GF-D8 (cell line): ENCODE measurements around the gene INHA.

Experiments used
- DNase-seq: peaks from one replicate; lab custom pipeline; 2025; lab: John Stamatoyannopoulos, UW

Gene INHA

DNA sequence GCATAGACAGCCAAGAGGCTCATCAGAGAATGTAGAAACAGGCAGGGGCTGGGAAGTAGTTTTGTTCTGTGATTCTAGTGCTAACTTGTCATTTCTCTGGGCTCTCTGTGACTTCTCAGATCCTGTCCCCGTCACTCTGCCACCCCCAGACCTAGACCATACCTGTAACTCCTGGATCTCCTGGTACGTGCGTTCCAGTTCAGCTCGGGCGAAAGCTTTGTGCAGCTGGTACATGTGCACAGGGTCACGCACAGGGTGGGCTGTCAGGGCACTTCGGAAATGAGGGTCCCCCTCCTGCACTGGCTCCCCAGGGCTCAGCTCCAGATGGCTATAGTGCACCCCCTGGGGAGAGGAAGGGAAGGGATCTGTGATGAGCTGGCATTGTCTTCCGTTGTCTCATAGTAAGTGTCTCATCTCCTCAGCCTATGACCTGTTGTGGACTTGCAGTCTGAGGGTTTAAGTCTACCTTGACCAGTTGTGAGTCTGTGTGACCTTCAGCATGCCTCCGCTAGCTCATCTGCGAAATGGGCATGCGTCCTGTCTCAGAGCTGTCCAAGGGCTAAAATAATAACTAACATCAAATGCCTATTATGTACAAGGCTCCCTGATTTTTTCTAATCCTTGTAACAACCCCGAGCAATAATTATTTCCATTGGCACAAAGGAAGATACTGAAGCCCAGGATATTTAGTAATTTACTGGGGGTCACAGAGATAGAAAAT lies 31.2 kb upstream of the INHA start:
- DNase-seq: no peak

DNA sequence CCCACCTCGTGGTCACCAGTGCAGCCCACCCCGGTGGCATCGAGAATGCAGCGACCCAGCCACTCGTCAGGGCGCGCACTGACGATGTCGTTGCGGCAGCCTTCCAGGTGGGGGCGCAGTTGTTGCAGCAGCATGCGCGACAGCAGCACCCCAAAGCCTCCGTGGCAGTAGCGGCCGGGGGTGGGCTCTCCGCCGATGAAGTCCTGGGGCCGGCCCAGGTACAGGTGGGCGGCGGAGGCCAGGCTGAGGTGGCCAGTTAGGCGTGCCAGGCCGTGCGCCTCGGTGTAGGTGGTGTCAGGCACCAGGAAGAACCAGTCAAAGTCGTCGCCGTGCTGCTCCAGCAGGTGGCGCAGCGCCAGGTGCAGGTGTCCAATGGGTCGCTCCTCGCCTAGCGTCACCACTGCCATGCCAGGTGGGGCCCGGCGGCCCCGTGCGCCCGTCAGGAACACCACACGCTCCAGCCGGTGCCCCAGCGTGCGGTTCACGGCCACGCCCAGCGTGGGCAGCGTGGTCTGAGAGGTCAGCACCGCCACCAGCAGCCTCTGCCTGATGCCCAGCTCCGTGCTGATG lies 30.4 kb upstream of the INHA start:
- DNase-seq: peak; percentile 19

DNA sequence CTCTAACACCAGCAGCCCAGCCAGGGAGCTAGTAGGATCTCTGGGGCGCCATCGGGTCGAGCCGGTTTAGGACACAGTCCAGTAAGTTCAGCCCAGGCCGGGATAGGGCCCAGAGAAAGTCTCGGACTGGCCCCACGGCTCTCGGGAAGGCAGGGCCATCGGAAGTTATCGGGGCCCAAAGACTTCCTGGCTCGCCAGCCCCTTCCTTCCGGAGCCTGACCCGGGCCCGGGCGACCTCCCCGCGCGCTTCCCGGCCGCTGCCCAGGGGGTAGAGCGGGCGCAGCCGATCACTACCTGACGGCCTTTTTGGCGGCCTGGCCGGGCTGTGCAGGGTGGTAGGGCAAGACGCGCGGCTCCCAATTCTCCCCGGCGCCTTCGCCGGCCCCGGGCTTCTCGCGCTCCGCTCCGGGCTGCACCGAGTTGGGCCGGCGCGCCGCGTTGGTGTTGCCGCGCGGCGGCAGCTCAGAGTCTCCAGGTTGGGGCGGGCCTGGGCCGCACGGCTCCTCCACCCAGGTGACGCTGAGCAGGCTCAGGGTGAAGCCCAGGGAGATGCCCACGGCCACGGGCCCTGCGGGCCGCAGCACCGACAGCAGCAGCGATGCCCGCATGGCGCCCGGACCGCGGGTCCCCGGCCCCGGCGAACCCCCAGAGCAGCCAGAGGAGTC lies 29.0 kb upstream of the INHA start:
- no peak for DNase-seq

DNA sequence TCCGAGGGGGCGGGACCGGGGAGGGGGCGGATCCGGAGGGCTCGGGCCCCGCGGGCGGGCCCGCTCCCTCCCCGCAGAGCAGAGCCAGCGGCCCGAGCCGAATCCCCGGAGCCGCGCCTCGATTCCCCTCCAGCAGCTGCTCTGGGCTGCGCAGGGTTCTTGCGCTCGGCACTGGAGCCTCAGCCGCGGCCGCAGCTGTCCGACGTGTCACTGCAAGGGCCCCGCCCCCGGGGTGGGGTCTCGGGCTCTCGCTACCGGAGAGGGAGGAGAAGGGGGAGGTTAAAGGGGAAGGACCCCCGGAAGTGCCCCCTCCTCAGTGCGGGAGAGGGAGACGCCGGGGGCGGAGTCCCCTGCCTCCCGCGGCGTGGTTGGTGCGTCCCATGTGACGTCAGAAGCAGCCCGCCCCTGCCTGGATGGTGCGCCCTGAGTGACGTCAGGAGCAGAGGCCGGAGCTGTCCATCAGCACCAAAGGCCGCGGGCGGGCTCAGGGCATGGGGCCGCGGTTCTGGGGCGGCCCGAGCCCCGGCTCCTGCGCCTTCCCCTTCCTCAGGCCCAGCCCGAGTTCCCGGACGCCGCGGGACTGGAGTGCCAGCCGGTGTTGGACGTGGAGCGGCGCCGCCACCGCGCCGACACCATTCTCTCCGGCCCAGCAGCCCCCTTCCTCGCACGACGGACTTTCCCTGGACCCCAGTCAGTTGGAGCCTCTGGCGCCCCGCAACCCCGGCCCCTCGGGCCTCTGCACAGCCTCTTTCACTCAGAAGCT lies 28.3 kb upstream of the INHA start, which contains the start of the genes CHPF and TMEM198:
TSS of gene CHPF (minus strand) at position 214 of the 763 bp plus-strand sequence. CDS start 271 bp downstream, outside the sequence.
TSS of gene TMEM198 (plus strand) at position 433 of the 763 bp plus-strand sequence. CDS start 700 bp downstream, outside the sequence.
- DNase-seq: peak; percentile 3

DNA sequence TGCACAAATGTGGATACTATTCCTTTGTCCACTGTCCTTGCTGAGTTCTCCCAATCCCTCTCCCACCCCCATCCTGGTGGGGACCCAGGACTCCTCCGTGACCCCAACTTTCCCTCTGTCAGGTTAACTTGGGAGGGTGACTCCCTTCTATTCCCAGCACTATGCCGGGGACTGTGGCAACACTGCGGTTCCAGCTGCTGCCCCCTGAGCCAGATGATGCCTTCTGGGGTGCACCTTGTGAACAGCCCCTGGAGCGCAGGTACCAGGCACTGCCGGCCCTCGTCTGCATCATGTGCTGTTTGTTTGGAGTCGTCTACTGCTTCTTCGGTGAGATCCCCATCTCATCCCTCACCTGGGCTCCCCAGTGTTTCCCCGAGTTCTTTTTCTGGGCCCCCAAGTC lies 27.5 kb upstream of the INHA start:
- no peak for DNase-seq

DNA sequence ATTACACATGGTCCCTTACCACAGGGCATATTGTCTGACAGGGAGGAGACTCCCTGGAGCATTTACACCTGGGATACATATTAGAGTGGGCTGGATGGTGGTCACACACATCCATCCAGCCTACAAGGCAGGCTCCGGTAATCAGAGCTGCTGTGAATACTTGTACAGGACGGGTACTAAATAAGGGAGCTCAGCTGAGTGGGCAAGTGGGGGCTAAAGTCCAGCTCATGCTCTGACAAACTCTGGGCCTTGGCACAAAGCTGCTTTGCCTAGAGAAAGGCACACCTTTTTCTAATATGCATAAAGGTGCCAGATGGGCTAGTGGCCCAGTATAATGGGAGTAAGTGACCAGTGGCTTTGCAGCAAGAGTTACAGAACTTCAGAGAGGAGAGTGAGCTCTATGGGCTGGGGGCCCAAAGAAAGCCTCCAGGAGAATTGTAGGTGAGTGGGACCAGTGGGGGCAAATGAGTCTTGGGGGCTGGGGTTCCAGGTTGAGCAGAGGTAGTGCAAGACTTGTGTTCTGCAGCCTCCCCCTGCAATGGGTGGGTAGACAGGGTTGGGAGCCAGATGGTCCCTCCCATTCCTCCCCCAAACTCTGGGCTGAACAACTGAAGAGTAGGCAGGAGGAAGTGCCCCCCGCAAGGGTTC lies 26.7 kb upstream of the INHA start:
- DNase-seq: no peak

DNA sequence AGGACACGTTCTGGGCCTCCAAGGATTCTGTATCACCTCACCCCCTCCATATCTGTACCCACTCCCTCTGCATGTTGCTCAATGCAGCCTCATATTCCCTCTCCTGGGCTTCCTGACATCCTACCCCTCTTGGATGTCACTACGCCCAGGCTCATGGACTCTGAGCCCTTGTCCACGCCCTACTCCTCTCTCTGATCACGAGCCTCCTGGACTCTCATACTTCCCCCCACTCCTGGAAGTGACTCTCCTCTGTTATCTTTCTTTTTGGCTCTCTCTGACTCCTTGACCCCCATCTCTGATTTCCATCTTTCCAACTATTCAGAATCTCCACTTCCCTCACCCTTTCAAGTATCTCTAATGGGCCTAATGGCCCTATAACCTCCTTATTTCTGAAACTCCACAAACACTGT lies 26.2 kb upstream of the INHA start:
- DNase-seq: no peak

DNA sequence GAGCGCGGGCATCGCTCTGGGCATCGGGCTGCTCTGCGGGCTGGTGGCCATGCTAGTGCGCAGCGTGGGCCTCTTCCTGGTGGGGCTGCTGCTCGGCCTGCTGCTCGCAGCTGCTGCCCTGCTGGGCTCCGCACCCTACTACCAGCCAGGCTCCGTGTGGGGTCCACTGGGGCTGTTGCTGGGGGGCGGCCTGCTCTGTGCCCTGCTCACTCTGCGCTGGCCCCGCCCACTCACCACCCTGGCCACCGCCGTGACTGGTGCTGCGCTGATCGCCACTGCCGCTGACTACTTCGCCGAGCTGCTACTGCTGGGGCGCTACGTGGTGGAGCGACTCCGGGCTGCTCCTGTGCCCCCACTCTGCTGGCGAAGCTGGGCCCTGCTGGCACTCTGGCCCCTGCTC lies 24.5 kb upstream of the INHA start:
- no peak for DNase-seq

DNA sequence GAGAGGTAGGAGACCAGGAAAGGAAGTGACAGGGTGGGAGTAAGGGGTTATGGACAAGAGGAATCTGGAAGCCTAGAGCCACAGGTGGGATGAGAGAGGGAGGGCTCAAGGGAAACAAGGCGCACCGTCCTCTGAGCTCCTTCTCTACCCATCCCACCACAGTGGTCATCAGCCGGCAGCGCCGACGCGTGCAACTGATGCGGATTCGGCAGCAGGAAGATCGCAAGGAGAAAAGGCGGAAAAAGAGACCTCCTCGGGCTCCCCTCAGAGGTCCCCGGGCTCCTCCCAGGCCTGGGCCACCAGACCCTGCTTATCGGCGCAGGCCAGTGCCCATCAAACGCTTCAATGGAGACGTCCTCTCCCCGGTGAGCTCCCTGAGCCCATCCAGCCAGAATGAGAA lies 23.1 kb upstream of the INHA start:
- DNase-seq: no peak

DNA sequence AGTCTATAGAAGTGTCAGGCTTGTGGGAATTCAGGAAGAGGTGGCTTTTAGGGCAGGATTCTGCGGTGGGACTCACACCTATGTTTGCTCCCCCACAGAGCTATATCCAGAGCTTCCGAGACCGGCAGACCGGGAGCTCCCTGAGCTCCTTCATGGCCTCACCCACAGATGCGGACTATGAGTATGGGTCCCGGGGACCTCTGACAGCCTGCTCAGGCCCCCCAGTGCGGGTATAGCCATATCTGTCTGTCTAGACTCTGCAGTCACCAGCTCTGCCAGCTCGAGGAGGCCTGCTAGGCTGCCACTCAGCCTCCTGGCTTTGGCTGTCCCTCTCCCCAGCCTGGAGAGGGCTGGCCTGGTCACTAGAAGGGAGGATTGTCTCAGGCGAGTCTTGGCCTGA lies 22.5 kb upstream of the INHA start:
- DNase-seq: no peak

DNA sequence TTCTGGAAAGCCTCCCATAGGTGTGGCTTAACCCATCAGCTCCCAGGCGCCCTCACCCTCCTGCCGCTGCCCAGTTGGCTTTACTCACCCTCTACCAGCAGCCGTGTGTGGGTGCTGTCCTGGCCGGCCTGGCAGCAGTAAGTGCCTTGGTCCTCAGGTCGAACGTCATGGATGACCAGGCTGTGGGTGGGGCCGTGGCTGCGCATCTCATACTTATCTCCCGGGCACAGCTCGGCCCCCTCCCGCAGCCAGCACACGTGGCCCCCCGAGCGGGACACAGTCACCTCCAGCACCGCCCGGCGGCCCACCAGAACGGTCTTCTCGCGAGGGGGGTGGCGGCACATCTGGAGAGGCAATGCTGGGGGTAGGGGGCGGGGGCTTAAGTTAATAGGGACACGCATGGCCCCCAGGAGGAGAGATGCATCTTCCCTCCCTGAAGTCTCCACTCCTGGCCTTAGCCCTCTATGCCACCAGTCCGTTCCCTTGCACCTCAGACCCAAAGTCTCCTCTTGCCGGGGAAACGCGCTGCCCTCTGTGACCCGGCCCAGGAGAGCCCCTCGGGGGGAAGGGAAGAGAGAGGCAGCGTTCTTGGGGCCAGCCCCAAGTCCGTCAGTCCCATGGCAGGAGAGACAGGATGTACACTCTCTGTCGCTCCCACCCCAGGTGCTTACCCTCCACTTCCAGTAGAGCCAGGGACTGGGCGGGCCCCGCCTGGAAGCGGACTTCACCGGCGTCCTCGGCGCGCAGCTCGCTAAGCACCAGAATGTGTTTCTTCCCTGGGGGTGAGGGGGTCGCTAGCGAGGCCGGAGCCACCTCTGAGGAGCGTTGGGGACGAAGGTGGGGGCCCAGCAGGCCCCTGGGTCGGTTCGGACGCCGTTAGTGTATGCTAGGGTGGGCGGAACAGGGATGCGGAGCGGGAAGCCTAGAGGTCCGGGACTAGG lies 20.4 kb upstream of the INHA start:
- no peak for DNase-seq

DNA sequence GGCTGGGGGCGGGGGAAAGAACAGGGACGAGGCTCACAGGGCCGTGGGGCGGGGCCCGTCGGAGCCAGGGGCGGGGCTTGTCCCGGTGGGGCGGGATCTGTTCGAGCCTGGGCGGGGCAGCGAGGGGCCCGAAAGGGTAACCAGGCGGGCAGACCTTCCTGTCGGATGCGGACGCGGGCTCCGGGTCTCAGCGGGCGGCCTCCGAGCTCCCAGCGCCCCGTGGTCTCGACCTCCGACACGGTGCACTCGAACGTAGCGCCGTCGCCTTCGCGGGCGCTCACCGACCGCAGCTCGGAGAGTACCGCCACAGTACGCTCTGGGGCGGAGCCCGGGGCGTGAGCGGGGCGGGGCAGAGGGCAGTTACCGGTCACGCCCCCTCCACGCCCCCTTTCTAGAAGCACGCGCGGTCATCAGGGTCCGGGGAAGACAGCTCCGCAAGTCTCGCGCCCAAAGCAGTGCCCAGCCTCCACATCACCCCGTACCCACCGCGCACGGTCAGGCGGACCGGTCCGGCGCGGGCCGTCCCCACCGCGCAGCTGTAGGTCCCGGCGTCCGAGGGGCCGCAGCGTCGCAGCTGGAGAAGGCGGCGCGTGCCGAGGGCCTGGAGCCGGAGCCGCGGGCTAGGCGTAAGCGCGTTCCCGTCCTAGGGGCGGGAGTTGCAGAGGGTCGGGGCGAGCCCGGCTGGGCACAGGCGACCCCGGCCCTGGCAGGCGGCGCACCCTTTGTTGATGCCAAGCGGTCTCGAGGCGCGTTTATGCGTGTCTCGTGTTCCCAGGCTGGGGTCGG lies 19.5 kb upstream of the INHA start:
- DNase-seq: no peak

DNA sequence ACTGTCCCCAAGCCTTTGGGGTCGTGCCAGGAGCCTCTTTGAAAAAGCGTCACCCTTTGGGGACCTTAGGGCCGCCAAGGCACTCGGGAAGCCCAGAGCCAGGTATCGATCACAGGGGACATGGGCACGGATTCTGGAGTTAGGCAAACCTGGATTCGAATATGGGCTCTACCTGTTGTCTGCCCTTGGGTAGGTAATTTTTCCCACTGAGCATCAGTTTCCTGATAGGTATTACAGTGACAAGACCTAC lies 19.0 kb upstream of the INHA start:
- DNase-seq: no peak

DNA sequence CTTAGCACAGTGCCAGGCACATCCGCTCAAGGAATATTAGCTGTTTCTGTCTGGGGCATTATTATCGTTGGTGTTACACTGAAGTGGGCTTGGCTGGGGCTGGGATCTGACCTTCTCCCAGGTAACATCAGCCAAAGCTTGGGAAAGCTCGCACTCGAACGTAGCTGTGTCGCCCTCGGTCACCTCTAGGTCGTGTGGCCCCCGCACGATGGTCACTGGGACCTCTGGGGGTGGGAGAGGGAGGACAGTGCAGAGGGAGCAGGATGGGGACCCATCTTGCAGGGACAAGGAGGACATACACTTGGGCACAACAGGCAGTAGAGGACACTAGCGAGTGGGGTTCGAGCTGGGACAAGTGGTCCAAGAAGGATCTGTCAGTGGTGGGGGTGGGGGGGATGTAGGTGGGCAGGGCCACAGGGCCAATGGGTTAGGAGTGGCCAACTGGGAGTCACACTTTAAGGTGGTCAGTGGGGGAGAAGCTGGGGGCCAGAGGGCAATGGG lies 18.6 kb upstream of the INHA start:
- no peak for DNase-seq

DNA sequence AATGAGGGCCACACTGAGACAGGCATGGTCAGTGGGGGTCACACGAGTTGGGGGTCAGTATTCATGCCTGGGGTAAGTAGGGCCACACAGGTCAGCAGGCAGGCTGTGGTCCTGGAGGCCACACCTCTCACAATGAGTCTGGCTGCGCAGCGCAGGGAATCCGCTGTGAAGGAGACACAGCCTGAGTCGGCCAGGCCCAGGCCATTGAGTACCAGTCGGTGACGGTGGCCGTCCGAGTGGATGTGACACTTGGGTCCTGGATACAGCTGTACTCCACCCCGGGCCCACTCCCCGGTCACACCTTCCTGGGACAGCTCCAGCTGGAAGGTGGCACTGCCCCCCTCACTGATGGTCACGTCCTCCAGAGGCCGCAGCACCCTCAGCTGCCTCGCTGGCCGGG lies 17.8 kb upstream of the INHA start:
- no peak for DNase-seq

DNA sequence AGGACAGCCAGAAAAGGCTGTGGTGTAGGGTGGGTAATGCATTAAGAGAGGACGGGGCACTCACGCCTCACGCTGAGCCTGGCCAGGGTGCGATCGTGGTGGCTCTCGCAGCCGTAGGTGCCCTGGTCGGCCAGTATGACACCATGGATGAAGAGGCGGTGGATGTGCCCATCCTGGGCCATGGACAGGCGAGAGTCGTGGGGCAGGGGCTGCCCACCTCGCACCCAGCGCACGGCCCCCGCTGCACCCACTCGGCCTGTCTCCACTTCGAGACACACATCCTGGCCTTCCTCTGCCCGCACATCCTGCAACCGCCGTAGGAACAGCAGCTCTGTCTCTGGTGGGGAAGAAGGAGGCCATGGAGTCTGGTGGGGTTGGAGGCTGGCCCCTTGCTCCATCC lies 16.2 kb upstream of the INHA start:
- DNase-seq: no peak

DNA sequence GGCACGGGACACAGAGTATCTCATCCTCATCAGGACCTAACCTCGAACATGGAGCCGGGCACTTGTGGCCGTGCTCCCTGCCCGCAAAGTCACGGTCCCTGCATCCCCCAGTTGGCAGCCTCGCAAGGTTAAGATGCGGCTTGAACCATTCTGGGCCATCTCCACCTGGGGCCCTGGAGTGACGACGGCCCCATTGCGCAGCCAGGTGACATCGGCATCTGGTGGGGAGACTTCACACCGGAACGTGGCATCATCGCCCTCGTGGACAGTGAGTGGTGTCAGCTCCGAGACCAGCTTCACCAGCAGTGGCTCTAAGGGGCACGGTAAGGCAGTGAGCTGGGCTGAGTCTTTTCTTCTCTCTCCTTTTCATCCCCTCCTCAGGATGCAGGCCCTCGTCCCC lies 15.7 kb upstream of the INHA start:
- DNase-seq: no peak

DNA sequence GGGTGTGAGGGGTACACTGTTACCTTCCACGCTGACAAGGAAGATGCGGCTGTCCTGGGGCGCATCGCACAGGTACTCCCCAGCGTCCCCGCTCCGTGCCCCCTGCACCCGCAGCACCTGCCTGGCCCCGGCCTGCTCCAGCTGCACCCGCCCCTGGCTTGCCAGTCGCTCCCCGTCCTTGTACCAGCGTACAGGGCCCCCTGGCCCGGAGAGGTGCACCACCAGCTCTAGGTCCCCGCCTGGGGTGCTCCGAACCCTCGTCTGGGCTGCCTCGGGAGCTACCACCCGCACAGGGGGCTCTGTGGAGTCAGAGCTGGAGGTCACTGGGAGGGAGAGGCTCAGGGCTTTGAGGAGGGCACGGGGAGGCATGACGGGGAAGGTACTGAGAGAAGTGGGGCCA lies 14.8 kb upstream of the INHA start:
- DNase-seq: no peak

DNA sequence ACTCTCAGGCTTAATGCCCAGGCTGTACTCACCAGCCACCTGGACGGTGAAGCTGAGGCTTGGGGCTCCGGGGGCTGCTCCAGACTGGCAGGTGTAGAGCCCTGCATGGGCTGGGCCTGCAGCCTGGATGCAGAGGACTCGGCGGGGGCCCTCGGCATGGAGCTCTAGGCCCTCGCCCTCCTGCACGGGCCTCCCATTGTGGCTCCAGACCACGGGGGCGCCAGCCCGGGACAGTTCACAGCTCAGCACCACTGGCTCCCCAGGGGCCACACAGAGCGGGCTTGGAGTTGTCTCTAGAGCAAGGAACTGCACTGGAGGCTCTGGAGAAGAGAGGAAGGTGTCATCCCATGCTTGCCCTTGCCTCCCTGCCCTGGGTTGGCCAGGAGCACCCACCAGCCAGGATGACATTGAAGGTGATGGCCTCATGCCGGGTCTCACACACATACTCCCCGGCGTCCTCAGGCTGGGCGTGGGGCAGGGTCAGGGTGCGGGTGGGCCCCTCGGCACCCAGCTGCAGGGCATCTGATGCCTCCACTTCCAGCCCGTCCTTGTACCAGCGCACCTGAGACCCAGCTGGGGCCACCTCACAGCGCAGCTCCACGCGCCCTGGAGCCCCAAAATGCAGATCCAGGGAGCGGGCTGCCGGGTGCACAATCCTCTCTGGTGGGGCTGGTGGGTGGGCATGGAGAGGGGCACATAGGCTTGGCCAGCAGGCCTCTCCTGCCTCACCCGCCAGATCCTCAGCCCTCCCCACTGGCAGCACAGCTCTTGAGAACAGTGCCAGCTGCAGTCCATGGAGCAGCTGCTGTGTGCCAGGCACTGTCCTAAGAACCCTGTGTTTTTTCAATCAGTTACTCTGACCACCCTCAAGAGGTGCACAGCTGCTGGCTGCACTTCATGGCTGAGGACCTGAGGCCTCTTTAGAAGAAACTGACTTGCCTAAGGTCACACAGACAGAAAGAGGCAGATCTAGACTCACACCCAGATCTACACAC lies 14.0 kb upstream of the INHA start:
- DNase-seq: no peak
